Activated CD4-positive, alpha-beta T cell treated with anti-CD3 and anti-CD28 coated beads, Interleukin-2, amount 50 U/mL, for 1 hour (primary cell): ENCODE data around the gene DNAJA2.

Source experiments
- DNase-seq: peaks from one replicate; pipeline ENCODE4 v3.0.0-alpha.2; 2020

Gene DNAJA2

DNA sequence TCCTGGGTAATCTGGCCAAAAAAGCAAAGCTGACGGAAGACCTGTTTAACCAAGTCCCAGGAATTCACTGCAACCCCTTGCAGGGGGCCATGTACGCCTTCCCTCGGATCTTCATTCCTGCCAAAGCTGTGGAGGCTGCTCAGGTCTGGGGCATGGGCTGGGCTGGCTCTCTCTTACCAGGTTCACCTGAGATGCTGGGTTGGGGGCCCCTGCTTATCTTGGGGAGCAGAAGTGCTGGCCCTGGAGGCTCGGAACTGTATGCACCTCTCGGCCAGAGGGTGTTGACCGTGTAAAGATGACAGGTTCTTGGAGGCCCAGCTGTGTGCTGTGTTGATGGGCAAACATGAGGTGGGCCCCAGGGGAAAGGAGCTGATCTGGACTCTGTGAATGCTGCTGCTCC lies 49.1 kb downstream of the DNAJA2 start:
- DNase-seq: no peak

DNA sequence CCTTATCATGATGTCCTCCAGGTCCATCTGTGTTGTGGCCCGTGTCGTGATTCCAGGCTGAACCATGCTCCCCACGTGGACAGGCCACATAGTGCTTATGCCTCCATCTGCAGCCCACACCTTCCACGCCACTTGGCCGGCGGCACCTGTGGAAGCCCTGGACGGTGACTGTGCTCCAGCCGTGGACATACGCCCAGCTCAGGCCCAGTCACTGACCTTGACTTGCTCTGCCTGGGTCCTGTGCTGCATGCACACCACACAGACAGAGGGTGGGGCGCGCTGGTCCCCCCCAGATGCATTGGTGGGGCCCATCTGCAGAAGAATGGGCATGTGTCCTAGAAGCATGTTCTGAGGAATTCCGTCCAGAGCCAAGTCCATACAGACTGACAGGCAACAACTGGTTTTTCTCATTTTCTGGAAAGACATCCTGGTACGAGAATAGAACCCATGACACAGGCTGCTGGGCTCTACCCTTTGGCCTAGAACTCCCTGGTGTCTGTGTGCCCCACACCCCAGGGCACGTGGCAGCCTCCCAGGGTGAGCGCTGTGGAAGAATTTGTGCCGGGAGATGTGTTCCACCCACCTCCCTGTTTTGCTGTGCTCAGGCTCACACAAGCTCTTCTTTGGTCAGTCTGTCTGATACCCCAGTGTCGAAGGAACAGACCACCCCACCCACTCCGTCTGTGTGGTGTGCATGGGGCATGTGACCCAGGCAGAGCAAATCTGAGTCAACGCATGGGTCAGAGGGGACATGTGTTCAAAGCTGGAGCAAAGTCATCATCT lies 49.8 kb downstream of the DNAJA2 start:
- no peak for DNase-seq

DNA sequence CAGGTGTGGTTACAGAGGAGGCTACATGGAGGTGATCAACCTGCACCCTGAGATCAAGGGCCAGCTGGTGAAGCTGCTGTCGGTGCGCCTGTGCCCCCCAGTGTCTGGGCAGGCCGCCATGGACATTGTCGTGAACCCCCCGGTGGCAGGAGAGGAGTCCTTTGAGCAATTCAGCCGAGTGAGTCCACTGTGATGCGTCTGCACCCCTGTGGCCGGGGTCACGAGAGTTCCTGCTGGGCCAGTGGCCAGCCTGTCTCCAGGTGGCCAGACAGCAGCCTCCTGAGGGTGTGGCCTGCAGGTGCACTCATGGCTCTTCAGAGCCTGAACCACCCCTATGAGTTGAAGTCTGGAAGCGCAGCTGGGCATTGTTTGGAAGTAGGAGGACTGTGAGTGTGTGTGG lies 51.2 kb downstream of the DNAJA2 start:
- DNase-seq: no peak

DNA sequence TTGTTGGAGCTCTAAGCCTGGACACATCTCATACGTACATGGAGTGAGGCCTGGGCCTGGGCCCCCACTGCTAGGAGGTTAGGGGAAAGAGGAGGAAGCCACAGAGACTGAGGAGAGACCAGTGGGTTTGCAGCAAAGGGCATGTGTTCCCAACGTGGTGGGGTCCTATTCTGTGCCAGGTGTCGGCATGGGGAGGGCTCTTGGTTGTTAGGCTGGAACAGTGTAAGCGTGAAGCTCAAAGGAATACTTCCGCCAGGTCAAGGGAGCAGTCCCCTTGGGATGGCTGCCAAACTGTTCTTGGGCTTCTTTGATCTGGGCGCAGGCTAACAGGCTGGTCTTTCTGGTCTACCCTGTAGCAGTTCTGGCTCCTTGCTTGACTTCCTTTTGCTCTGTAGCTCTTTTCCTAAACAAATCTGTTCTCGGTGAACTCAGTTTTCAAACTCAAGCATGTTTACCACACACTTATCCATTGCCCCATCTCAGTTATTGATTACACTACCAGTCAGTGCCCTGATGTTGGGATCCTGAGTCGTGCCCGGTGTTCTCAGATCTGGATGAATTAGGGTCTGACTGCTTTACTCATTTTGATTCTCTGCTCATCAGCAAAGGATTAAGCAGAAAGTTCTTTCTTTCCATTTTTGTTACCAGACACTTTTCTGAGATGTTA lies 52.9 kb downstream of the DNAJA2 start:
- DNase-seq: no peak

DNA sequence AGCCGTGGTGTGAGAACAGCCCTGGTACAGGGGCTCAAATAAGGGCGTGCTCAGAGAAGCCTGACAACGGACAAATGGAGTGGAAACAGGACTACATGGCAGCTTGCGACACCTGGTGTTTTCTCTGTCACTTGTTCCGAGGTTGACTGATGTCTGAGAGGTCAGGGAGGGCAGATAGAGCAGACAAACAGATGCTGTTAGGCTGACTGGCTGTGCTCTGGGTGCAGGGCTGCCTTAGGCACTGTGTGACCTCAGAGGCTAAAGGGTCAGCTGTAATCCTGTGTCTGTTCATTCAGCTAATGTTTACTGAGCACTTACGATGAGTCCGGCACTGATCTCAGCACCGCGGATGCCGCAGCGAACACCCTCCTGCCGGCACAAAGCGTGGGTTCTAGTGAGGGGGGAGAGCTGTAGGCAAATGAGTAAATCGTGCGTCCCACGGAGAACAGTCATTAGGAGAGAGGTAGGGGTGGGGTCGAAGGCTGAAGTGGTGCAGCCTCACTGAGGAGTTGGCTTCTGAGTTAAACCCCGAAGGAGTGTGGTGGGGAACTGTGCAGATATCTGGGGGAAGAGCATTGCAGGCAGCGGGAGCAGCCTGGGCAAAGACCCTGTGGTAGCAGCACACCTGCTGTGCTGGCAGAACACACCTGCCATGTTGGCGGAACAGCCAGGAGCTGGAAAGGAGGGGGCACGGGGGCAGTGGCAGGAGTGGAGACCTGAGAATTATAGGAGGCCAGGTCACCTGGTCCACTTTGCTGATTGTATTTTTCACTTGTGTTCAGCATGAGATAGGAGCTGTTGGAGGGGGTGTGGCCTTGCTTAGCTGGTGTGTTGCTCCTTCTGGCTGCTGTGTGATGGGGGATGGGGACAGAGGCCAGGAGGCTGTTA lies 54.3 kb downstream of the DNAJA2 start:
- DNase-seq: no peak

DNA sequence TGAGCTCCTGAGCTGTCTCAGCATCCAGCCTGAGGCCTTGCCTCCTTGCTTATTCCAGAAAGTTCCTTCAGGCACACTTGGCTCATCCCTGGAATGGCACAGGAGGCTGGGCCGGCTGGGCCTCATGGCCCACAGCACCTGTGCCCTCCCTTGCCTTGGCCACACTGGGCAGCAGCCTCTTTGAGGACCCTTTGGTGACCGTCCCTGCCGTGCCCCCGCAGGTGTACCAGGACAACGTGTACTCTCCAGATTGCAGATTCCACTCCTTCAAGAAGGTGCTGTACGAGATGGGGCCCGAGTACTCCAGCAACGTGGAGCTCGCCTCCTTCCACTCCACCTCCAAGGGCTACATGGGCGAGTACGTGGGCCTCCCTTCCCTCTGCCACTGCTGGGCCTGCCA lies 55.1 kb downstream of the DNAJA2 start:
- no peak for DNase-seq

DNA sequence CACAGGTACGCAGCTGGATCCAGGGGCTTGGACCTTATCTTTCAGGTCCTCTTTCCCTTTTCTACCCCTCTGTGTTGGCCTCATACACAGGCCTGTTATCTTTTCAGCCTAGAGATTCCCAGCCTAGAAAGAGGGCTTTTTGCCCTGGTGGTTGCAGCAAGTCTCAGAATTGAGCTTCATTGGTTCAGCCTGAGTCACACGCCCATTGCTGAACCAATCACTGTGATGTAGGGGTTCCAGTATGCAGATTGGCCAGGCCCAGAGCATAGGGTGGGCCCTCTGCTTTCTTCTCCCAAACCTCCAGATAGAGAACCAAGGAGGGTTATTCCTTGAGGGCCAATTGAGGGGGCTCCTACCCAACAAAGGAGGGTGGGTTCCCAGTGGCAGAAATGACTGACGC lies 56.5 kb downstream of the DNAJA2 start:
- no peak for DNase-seq

DNA sequence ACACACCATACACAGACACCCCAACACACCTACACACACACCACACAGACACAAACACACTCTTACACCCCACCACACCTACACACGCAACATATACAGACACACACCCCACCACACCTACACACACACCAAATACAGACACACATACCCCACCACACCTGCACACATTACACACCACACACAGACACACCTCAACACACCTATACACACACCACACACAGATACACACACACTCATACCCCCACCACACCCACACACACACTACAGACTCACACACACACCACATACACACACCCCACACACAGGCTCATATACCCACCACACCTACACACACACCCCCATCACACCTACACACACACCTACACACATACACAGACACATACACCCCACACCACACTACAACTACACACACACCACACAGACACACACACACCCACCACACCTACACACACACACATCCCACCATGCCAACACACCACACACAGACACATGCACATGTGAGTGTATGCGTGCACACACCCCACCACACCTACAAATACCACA lies 57.9 kb downstream of the DNAJA2 start:
- DNase-seq: no peak

DNA sequence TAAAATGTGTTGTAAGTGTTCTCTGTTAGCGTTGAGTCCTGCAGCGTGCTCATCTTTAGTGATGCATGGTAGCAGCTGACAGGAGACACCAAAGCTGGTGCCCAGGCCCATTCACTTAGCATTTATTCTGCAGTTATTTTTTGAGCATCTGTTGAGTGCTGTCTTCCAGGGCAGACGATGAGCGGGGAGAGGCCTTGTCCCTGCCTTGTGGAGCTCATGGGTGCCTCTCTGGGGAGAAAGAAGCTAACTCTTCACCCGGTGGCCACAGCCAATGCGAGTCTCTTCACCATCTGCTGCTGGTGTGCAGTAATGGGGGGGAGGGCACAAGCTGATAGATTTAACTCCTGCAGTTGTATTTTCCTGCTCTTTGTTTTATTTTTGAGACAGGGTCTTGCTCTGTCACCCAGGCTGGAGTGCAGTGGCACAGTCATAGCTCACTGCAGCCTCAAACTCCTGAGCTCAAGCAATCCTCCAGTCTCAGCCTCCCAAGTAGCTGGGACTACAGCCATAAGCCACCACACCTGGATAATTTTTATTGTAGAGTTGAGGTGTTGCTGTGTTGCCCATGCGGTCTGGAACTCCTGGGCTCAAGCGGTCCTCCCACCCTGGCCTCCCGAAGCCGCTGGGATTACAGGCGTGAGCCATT lies 58.8 kb downstream of the DNAJA2 start:
- DNase-seq: no peak

DNA sequence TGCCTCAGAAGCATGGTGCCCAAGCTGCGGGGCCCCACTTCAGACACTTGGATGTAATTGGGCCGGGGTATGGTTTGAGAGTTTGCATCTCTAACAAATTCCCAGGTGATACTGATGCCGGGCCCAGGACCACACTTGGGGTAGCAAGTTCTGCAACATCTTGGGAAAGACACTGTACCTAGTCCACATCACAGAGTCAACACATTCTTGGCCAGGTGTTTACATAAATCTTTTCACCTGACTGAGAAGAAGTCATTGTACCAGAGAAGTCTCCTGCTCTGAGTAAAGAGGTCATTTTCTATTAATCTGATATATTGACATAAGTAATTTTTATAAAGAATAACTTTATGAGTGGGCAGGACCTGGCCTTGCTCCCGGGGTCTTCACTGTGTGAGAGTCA lies 61.8 kb downstream of the DNAJA2 start:
- DNase-seq: no peak

DNA sequence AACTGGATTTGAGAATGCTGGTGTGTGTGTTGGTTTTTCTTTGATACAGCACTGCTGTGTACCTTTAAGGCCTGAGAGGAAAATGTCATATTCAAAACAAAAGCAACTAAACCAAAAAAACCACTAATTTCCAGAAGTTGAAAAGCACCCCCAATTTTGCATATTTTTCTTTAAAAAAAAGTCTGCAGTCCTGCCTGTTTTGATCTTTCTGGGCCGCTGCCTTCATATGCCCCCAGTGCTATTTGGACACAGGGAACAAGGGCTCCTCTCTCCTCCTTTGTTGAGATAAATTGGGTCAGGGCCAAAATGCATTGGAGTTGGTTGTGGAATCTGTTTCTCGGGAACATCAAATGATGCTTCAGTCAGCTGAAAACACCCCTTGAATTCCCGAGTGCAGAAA lies 62.4 kb downstream of the DNAJA2 start:
- no peak for DNase-seq

DNA sequence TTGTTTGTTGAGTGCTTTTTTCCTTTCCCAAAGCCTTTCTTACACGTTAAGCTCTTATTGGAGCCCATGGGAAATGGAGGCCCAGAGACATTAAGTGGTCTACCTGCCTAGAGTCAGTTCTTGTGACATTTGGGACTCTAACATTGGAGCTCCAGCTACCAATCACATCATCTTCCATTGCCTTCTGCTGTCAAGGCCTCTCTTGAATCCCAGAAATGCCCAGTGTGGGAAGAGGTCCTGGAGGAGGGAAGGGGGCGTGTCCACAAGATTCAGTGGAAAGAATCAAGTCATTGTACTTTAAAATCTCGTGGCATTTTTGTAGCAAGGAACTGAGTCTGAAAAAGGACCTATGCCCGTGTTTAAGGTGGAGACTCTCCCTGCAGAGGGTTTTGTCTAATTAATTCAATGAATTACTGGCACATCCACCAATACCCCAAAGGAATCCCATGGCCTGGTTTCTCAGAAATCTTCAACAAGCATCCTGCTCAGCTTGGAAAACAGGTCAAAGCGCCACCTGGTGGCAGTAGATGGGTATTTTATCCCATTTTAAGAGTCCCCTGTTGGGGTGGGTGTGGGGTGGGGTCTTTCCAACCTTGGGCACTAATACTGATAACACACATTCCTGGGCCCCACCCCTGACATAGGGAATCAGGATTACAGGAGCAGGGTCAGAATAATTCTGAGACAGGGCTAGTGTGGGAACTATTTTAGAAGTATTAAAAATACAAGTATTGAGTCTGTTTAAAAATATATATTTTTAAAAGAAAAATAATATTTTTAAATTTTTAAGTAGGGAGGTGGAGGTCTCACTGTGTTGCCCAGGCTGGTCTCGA lies 64.7 kb downstream of the DNAJA2 start:
- DNase-seq: peak; percentile 62

DNA sequence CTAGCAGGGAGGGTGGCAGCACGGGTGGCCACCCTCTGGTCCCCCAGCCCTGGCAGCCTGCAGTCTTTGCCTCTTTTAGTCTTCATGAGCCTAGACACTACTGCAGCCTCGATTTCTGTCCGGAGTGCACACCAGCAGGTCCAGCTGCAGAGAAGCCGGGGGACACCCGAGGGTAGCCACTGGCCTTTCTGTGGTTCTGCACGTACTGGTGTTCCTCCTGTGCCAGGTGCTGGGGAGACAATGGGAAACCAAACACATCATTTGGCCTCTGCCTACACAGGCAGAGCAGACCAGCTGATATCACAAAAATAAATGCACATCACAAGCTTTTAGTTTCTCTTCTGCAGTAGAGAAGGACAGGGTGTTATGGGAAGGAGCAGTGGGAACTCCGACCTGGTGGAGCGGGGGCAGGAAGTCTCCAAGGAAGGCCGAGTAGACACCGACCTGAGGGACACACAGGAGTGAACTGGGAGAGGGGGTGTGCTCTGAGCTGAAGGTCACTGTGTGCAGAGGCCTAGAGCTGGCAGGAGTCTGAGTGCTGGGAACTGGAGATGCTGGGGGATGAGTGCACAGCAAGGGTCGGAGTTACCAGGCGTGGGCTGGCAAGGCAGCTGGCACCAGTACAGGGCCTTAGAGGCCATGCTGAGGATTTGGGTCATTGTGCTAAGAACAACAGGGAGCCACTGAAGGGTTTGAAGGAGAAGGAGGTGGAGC lies 66.3 kb downstream of the DNAJA2 start:
- DNase-seq: no peak

DNA sequence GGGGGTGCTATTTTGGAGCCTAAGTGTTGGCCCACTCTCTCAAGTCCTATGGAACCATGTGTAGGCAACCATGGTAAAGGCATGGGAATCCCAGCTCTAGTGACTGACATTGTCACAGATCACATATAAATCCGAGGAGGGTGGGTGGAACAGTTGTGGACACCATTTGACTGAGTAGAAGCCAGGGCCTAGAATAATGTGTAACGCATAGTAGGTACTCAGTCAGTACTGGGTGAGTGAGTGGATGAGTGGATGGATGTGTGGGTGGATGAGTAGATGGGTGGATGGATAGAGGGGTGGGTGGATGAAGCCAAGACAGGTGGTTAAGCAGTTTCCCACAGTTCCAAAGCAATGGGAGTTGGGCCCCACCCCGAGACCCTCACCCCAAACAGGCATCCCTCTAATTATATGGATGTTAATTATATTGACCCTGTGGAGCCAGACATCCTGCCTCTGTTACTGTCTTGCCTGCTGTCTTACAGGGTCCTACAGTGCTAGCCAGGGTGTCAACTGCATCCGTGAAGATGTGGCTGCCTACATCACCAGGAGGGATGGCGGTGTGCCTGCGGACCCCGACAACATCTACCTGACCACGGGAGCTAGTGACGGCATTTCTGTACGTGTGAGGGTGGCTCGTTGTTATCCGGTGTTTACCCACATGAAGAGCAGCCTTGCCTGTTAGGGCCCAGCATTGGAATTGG lies 67.0 kb downstream of the DNAJA2 start:
- DNase-seq: no peak
